ENCODE data around the gene NANP. TPM values are rescaled to one million over a fixed set of nuclear protein-coding genes. Genes with fewer than 3 reads are reported as not detected.

NANP gene
- total and polyA plus RNA-seq, 2 of the 13 experiments (the other 11 are each of a cell fraction or from before 2014, with no cell fraction given): 8.9 to 21.5 TPM

DNA sequence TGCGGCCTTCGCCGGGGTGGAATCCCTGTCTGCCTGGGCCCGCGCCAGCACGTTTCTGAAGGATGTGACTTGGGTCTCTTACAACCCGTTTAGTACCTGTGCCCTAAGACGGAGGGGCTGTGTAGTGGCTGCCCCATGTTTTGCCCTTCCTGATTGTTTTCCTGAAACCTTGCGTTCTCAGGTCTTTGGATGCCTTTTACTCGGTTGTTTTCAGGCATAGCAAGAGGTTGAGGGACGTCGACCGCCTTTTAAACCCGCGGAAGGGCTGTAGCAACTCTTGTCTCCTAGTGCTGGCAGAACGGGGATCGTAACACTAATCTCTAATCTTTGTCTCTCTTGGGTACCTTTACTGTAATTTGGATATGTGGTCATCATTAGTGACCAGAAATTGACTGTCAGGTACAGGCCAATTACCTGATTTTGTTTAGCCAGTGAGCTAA is 706 bp upstream of the NANP start (continued):
- TF ChIP-seq ADNP (CRISPR knock-in tag; IDR thresholded peaks at IDR 0.05): no peak
- TF ChIP-seq, protein P1, sequence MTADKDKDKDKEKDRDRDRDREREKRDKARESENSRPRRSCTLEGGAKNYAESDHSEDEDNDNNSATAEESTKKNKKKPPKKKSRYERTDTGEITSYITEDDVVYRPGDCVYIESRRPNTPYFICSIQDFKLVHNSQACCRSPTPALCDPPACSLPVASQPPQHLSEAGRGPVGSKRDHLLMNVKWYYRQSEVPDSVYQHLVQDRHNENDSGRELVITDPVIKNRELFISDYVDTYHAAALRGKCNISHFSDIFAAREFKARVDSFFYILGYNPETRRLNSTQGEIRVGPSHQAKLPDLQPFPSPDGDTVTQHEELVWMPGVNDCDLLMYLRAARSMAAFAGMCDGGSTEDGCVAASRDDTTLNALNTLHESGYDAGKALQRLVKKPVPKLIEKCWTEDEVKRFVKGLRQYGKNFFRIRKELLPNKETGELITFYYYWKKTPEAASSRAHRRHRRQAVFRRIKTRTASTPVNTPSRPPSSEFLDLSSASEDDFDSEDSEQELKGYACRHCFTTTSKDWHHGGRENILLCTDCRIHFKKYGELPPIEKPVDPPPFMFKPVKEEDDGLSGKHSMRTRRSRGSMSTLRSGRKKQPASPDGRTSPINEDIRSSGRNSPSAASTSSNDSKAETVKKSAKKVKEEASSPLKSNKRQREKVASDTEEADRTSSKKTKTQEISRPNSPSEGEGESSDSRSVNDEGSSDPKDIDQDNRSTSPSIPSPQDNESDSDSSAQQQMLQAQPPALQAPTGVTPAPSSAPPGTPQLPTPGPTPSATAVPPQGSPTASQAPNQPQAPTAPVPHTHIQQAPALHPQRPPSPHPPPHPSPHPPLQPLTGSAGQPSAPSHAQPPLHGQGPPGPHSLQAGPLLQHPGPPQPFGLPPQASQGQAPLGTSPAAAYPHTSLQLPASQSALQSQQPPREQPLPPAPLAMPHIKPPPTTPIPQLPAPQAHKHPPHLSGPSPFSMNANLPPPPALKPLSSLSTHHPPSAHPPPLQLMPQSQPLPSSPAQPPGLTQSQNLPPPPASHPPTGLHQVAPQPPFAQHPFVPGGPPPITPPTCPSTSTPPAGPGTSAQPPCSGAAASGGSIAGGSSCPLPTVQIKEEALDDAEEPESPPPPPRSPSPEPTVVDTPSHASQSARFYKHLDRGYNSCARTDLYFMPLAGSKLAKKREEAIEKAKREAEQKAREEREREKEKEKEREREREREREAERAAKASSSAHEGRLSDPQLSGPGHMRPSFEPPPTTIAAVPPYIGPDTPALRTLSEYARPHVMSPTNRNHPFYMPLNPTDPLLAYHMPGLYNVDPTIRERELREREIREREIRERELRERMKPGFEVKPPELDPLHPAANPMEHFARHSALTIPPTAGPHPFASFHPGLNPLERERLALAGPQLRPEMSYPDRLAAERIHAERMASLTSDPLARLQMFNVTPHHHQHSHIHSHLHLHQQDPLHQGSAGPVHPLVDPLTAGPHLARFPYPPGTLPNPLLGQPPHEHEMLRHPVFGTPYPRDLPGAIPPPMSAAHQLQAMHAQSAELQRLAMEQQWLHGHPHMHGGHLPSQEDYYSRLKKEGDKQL (CRISPR knock-in tag; IDR thresholded peaks at IDR 0.05; ENCODE audit: low read depth): no peak; the same call in 1 of the 2 replicates
- no peak for TF ChIP-seq REL (CRISPR knock-in tag; conservative IDR thresholded peaks at IDR 0.05)
- no peak; the same call in 1 of the 2 replicates for TF ChIP-seq ZNF17 (CRISPR knock-in tag; IDR thresholded peaks at IDR 0.05)
- no peak for TF ChIP-seq ZNF607 (CRISPR knock-in tag; IDR thresholded peaks at IDR 0.05; ENCODE audit: borderline replicate concordance)
- TF ChIP-seq ZNF768 (CRISPR knock-in tag; IDR thresholded peaks at IDR 0.05): no peak; the same call in 1 of the 2 replicates
- TF ChIP-seq, protein P2, sequence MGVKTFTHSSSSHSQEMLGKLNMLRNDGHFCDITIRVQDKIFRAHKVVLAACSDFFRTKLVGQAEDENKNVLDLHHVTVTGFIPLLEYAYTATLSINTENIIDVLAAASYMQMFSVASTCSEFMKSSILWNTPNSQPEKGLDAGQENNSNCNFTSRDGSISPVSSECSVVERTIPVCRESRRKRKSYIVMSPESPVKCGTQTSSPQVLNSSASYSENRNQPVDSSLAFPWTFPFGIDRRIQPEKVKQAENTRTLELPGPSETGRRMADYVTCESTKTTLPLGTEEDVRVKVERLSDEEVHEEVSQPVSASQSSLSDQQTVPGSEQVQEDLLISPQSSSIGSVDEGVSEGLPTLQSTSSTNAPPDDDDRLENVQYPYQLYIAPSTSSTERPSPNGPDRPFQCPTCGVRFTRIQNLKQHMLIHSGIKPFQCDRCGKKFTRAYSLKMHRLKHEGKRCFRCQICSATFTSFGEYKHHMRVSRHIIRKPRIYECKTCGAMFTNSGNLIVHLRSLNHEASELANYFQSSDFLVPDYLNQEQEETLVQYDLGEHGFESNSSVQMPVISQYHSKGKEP (CRISPR knock-in tag; IDR thresholded peaks at IDR 0.05): no peak; the same call in none of the 2 replicates
- TF ChIP-seq, protein P3, sequence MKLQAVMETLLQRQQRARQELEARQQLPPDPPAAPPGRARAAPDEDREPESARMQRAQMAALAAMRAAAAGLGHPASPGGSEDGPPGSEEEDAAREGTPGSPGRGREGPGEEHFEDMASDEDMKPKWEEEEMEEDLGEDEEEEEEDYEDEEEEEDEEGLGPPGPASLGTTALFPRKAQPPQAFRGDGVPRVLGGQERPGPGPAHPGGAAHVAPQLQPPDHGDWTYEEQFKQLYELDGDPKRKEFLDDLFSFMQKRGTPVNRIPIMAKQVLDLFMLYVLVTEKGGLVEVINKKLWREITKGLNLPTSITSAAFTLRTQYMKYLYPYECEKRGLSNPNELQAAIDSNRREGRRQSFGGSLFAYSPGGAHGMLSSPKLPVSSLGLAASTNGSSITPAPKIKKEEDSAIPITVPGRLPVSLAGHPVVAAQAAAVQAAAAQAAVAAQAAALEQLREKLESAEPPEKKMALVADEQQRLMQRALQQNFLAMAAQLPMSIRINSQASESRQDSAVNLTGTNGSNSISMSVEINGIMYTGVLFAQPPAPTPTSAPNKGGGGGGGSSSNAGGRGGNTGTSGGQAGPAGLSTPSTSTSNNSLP (IDR thresholded peaks at IDR 0.05; ENCODE audit: low read depth, low read length): no peak
- TF ChIP-seq CREM (IDR thresholded peaks at IDR 0.05): no peak
- no peak; the same call in 1 of the 2 replicates for TF ChIP-seq CREM (CRISPR knock-in tag; IDR thresholded peaks at IDR 0.05)
- TF ChIP-seq STAT5B (CRISPR knock-in tag; IDR thresholded peaks at IDR 0.05): no peak
- no peak for TF ChIP-seq HOXA9 (CRISPR knock-in tag; IDR thresholded peaks at IDR 0.05; ENCODE audit: borderline replicate concordance)
- no peak for TF ChIP-seq TAF1 (CRISPR knock-in tag; IDR thresholded peaks at IDR 0.05)
- TF ChIP-seq MED8 (CRISPR knock-in tag; IDR thresholded peaks at IDR 0.05; ENCODE audit: insufficient replicate concordance): peak; percentile 10
- TF ChIP-seq, protein P4, sequence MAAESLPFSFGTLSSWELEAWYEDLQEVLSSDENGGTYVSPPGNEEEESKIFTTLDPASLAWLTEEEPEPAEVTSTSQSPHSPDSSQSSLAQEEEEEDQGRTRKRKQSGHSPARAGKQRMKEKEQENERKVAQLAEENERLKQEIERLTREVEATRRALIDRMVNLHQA (CRISPR knock-in tag; IDR thresholded peaks at IDR 0.05): 0 out of 2 replicates have a peak, but pooled peaks have one; percentile 52
- TF ChIP-seq ZNF333 (CRISPR knock-in tag; IDR thresholded peaks at IDR 0.05; ENCODE audit: borderline replicate concordance): 0 out of 2 replicates have a peak, but pooled peaks have one; percentile 50
- no peak for TF ChIP-seq ZFP36L2 (CRISPR knock-in tag; IDR thresholded peaks at IDR 0.05)

All from HepG2 (cell line).